H9 (cell line): ENCODE measurements around the gene KIAA1549. TPM values are rescaled to one million over a fixed set of nuclear protein-coding genes. Genes with fewer than 3 reads are reported as not detected.

ENCODE experiments used
- DNase-seq: peaks from one replicate; pipeline ENCODE4 v3.0.0-alpha.2; 2017
- H2AFZ ChIP-seq: one replicate; pipeline ENCODE4 v1.6.1; 2013; ENCODE audit warnings: mild to moderate bottlenecking, low read length, control low read depth, moderate library complexity
- H2AK5ac ChIP-seq: 2 replicates; pipeline ENCODE4 v1.6.1; 2013; ENCODE audit warnings: low read length, control low read depth, mixed read lengths; ENCODE audit not compliant: insufficient read length
- H2BK120ac ChIP-seq: one replicate; pipeline ENCODE4 v1.6.1; 2013; ENCODE audit warnings: low read depth, mild to moderate bottlenecking, low read length, control low read depth, inconsistent platforms; ENCODE audit not compliant: poor library complexity, severe bottlenecking
- H2BK12ac ChIP-seq: 2 replicates; pipeline ENCODE4 v1.6.1; 2013; ENCODE audit warnings: low read length, control low read depth, mixed read lengths, low read depth; ENCODE audit not compliant: insufficient read length
- H2BK15ac ChIP-seq: 2 replicates; pipeline ENCODE4 v1.6.1; 2013; ENCODE audit warnings: low read depth, low read length, control low read depth
- H2BK20ac ChIP-seq: one replicate; pipeline ENCODE4 v1.6.1; 2013; ENCODE audit warnings: low read depth, mild to moderate bottlenecking, low read length, control low read depth, inconsistent platforms; ENCODE audit not compliant: poor library complexity, severe bottlenecking
- H2BK5ac ChIP-seq: 2 replicates; pipeline ENCODE4 v1.6.1; 2013; ENCODE audit warnings: low read length, control low read depth, mixed read lengths; ENCODE audit not compliant: insufficient read length
- H3K14ac ChIP-seq: 2 replicates; pipeline ENCODE4 v1.6.1; 2013; ENCODE audit warnings: low read length, control low read depth; ENCODE audit not compliant: insufficient read depth
- H3K18ac ChIP-seq: 2 replicates; pipeline ENCODE4 v1.6.1; 2013; ENCODE audit warnings: low read depth, mild to moderate bottlenecking, mixed read lengths, low read length, control low read depth; ENCODE audit not compliant: insufficient read length
- H3K23ac ChIP-seq: 2 replicates; pipeline ENCODE4 v1.6.1; 2013; ENCODE audit warnings: low read length, control low read depth, mixed read lengths, low read depth; ENCODE audit not compliant: insufficient read length
- H3K23me2 ChIP-seq: 2 replicates; pipeline ENCODE4 v1.6.1; 2013; ENCODE audit warnings: low read depth, mild to moderate bottlenecking, mixed read lengths, low read length, control low read depth; ENCODE audit not compliant: insufficient read length, poor library complexity, severe bottlenecking
- H3K27ac ChIP-seq: 2 replicates; pipeline ENCODE4 v1.5.1; 2013; ENCODE audit warnings: low read length, control low read depth, mixed read lengths, low read depth; ENCODE audit not compliant: insufficient read length
- H3K27me3 ChIP-seq: 2 replicates; pipeline ENCODE4 v1.6.1; 2013; ENCODE audit warnings: low read length, control low read depth, inconsistent platforms; ENCODE audit not compliant: insufficient read depth
- H3K4ac ChIP-seq: 2 replicates; pipeline ENCODE4 v1.6.1; 2013; ENCODE audit warnings: low read depth, mild to moderate bottlenecking, control low read depth, inconsistent platforms, low read length, moderate library complexity
- H3K4me1 ChIP-seq: 2 replicates; pipeline ENCODE4 v1.6.1; 2013; ENCODE audit warnings: low read length, control low read depth, inconsistent platforms; ENCODE audit not compliant: insufficient read depth
- H3K4me2 ChIP-seq: 2 replicates; pipeline ENCODE4 v1.6.1; 2013; ENCODE audit warnings: low read length, control low read depth, mixed read lengths; ENCODE audit not compliant: insufficient read length, insufficient read depth
- H3K56ac ChIP-seq: 2 replicates; pipeline ENCODE4 v1.6.1; 2013; ENCODE audit warnings: low read depth, mild to moderate bottlenecking, mixed read lengths, low read length, control low read depth; ENCODE audit not compliant: insufficient read length
- H3K79me1 ChIP-seq: 2 replicates; pipeline ENCODE4 v1.6.1; 2013; ENCODE audit warnings: low read depth, mild to moderate bottlenecking, moderate library complexity, low read length, control low read depth, inconsistent platforms; ENCODE audit not compliant: insufficient read depth, poor library complexity, severe bottlenecking
- H3K79me2 ChIP-seq: 2 replicates; pipeline ENCODE4 v1.6.1; 2013; ENCODE audit warnings: low read length, control low read depth, inconsistent platforms; ENCODE audit not compliant: insufficient read depth
- H3K9ac ChIP-seq: 2 replicates; pipeline ENCODE4 v1.6.1; 2013; ENCODE audit warnings: low read length, control low read depth, mixed read lengths; ENCODE audit not compliant: insufficient read length; ENCODE audit errors: extremely low read depth
- H3K9me3 ChIP-seq: one replicate; pipeline ENCODE4 v1.6.1; 2013; ENCODE audit warnings: low read depth, low read length, inconsistent platforms; ENCODE audit not compliant: control insufficient read depth
- H3T11ph ChIP-seq: one replicate; pipeline ENCODE4 v1.6.1; 2013; ENCODE audit warnings: mild to moderate bottlenecking, low read length, control low read depth, inconsistent platforms
- H4K20me1 ChIP-seq: one replicate; pipeline ENCODE4 v1.6.1; 2013; ENCODE audit not compliant: control insufficient read depth, insufficient read length, insufficient read depth
- H4K5ac ChIP-seq: 2 replicates; pipeline ENCODE4 v1.6.1; 2013; ENCODE audit warnings: low read depth, mild to moderate bottlenecking, mixed read lengths, low read length, control low read depth; ENCODE audit not compliant: insufficient read length
- H4K8ac ChIP-seq: replicated peaks from 2 replicates; pipeline ENCODE4 v1.6.1; 2013; ENCODE audit warnings: low read length, control low read depth, mixed read lengths, low read depth; ENCODE audit not compliant: insufficient read length
- H4K91ac ChIP-seq: 2 replicates; pipeline ENCODE4 v1.6.1; 2013; ENCODE audit warnings: low read depth, mild to moderate bottlenecking, moderate library complexity, mixed read lengths, low read length, control low read depth; ENCODE audit not compliant: insufficient read length
- H3K27ac Mint-ChIP-seq, 3 experiments: 2 replicates in 2 of 3; 3 replicates in 1 of 3; pipeline ENCODE4 v1.8.0; 2020 to 2021; ENCODE audit warnings: mixed read lengths in 3 of 3, mild to moderate bottlenecking in 1 of 3, moderate library complexity in 1 of 3
- H3K27me3 Mint-ChIP-seq: 2 replicates; pipeline ENCODE4 v1.8.0; 2021; ENCODE audit warnings: low read depth, mild to moderate bottlenecking, moderate library complexity, mixed read lengths
- H3K36me3 Mint-ChIP-seq, 3 experiments: 2 replicates in 2 of 3; 3 replicates in 1 of 3; pipeline ENCODE4 v1.8.0; 2020 to 2021; ENCODE audit warnings: low read depth in 3 of 3, mixed read lengths in 3 of 3; ENCODE audit not compliant: insufficient read depth in 1 of 3
- H3K4me1 Mint-ChIP-seq, 2 experiments: 2 replicates each; pipeline ENCODE4 v1.8.0; 2020; ENCODE audit warnings: mixed read lengths in 2 of 2
- H3K4me3 Mint-ChIP-seq, 2 experiments: 2 replicates in 1 of 2; 3 replicates in 1 of 2; pipeline ENCODE4 v1.8.0; 2020 to 2021; ENCODE audit warnings: mild to moderate bottlenecking in 2 of 2, mixed read lengths in 2 of 2, moderate library complexity in 1 of 2
- H3K9me3 Mint-ChIP-seq, 2 experiments: 2 replicates in 1 of 2; 3 replicates in 1 of 2; pipeline ENCODE4 v1.8.0; 2020; ENCODE audit warnings: mild to moderate bottlenecking in 2 of 2, mixed read lengths in 2 of 2, moderate library complexity in 1 of 2
- WGBS: extraction: QIAGEN DNeasy Blood & Tissue Kit; methylation state at CpG from one replicate; pipeline ENCODE4 v1.1.7; 2013; ENCODE audit warnings: missing lambda C conversion rate, low lambda C conversion rate, mixed read lengths; ENCODE audit not compliant: insufficient read length; ENCODE audit errors: extremely low coverage; 5-methylcytosine and 5-hydroxymethylcytosine counted together
- total RNA-seq: library from RNA; stranded (reverse); gene quantifications from 2 replicates; pipeline ENCODE4 v1.2.1, GENCODE V29; 2021
- TF ChIP-seq, protein P1 (sequence below): fragments of 200-600 bp; sonication (generic); conservative IDR thresholded peaks from 3 replicates; pipeline ENCODE4 v1.8.0; 2021; ENCODE audit warnings: antibody characterized with exemption, mild to moderate bottlenecking

Gene KIAA1549
- total RNA-seq, 1 experiment from 2014 or later = 11.9 TPM

DNA sequence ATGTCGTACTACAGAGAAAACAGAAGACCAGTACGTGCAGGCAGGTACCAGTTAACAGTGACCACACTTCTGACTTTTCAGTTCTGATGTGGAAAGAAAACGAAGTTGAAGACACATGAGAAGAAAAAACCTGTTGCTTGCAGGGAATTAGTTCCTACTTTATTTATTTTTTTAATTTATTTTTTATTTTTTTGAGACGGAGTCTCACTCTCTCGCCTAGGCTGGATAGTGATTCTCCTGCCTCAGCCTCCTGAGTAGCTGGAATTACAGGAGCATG lies 109.4 kb downstream of the KIAA1549 start:
- Histone ChIP-seq H3K9me3 (no peaks in the 10 kb centered on the region), H3T11ph (no peak overlapping the region), H3K23me2 (no peaks in the 10 kb centered on the region), H2BK20ac (no peak overlapping the region), H2BK120ac (no peak overlapping the region), H3K4me2 (no peak overlapping the region), H2AFZ (no peak overlapping the region), H3K79me1 (no peaks in the 10 kb centered on the region), H3K4ac (no peak overlapping the region), H3K14ac (no peak overlapping the region), H2BK5ac (no peak overlapping the region), H3K9ac (no peak overlapping the region), H2BK15ac (no peak overlapping the region), H4K20me1 (no peaks in the 10 kb centered on the region), H4K91ac (no peak overlapping the region), H3K56ac (no peak overlapping the region), H2AK5ac (no peak overlapping the region), H3K18ac (no peak overlapping the region), H4K5ac (no peak overlapping the region), H2BK12ac (no peak overlapping the region), H3K79me2 (no peaks in the 10 kb centered on the region), H3K27ac (no peak overlapping the region), H4K8ac (no peak overlapping the region), H3K4me1 (no peaks in the 10 kb centered on the region), H3K23ac (no peak overlapping the region), H3K27me3 (no peaks in the 10 kb centered on the region)
- Mint-ChIP-seq H3K4me3 (no peak overlapping the region), H3K27ac (no peak overlapping the region), H3K27me3 (no peaks in the 10 kb centered on the region; the same call in 1 of the 2 replicates), H3K4me1 (0 out of 4 replicates have a peak, but pooled peaks cover 0 to 5% of the 10 kb centered on the region in 2 experiments), H3K9me3 (no peaks in the 10 kb centered on the region), H3K36me3 (peaks cover 18 to 42% (median 35%) of the 10 kb centered on the region in 3 experiments)
- no CpG with 5 or more reads among the region's 5 CpGs for whole genome bisulfite sequencing
- TF ChIP-seq, protein P1, sequence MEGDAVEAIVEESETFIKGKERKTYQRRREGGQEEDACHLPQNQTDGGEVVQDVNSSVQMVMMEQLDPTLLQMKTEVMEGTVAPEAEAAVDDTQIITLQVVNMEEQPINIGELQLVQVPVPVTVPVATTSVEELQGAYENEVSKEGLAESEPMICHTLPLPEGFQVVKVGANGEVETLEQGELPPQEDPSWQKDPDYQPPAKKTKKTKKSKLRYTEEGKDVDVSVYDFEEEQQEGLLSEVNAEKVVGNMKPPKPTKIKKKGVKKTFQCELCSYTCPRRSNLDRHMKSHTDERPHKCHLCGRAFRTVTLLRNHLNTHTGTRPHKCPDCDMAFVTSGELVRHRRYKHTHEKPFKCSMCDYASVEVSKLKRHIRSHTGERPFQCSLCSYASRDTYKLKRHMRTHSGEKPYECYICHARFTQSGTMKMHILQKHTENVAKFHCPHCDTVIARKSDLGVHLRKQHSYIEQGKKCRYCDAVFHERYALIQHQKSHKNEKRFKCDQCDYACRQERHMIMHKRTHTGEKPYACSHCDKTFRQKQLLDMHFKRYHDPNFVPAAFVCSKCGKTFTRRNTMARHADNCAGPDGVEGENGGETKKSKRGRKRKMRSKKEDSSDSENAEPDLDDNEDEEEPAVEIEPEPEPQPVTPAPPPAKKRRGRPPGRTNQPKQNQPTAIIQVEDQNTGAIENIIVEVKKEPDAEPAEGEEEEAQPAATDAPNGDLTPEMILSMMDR = no peak
- no peak for DNase-seq
